GM13977 (cell line): ENCODE measurements around the gene CT45A8.
"Not testable (repeated sequence)": the region's sequence is repeated elsewhere in the genome, so short reads cannot be mapped to it uniquely, and the experiment has no call there.

ENCODE experiments used
- DNase-seq: peaks from one replicate; pipeline ENCODE4 v3.0.0; 2012; ENCODE audit warnings: low spot score
- CTCF ChIP-seq: IDR thresholded peaks from 2 replicates; pipeline ENCODE4 v1.5.1; 2012; ENCODE audit warnings: mild to moderate bottlenecking, control low read depth; ENCODE audit not compliant: insufficient read depth; ENCODE audit errors: extremely low read depth, missing control alignments
- in situ Hi-C: fragments of 300-500 bp; cut with MboI; formaldehyde crosslinking; loops from one replicate; pipeline ENCODE4 v1.12.0; 2022; ENCODE audit warnings: low sequenced_read_pairs, low pct_unique_long_range_greater_than_20kb, mixed read lengths, inconsistent platforms; ENCODE audit not compliant: unreplicated experiment

The CT45A8 gene

GRCh38 chrX:135854438-135854837 lies at the start of gene CT45A8:
Gene CT45A8, minus strand, starts transcription at chrX:135854538. Its CDS starts 3,755 bp downstream, at chrX:135850783.
- in situ Hi-C loops, DNase-seq: not testable (repeated sequence)

- in situ Hi-C loops, result no loop called here
- DNase-seq, result no peak
- TF ChIP-seq CTCF, result no peak
Observed at GRCh38 chrX:135893294-135893817, 39.0 kb upstream of the CT45A8 start, which contains the start of the genes CT45A10 and SAGE1. Gene CT45A10, minus strand, starts transcription at chrX:135893444. Its CDS starts 8,100 bp downstream, at chrX:135885344. Gene SAGE1, plus strand, starts transcription at chrX:135893716. Its CDS starts 2,527 bp downstream, at chrX:135896243.

GRCh38 chrX:135892781-135893180 lies 38.4 kb upstream of the CT45A8 start:
- DNase-seq, result no peak
- in situ Hi-C loops, result no loop called here
- TF ChIP-seq CTCF, result no peak

- no peak for DNase-seq
- no peak for TF ChIP-seq CTCF
- in situ Hi-C loops, result no loop called here
Observed at GRCh38 chrX:135890087-135890585, 35.8 kb upstream of the CT45A8 start.

GRCh38 chrX:135888976-135889375 lies 34.6 kb upstream of the CT45A8 start:
- DNase-seq, in situ Hi-C loops: not testable (repeated sequence)
- peak; percentile 50 for TF ChIP-seq CTCF

- in situ Hi-C loops, result not testable (repeated sequence)
Observed at GRCh38 chrX:135888230-135888629, 33.9 kb upstream of the CT45A8 start.

GRCh38 chrX:135882741-135883140 lies 28.4 kb upstream of the CT45A8 start:
- in situ Hi-C loops, DNase-seq: not testable (repeated sequence)

More at GRCh38 chrX:135888230-135888629, 33.9 kb upstream of the CT45A8 start:
- not testable (repeated sequence) for DNase-seq

GRCh38 chrX:135871712-135872111 lies 17.4 kb upstream of the CT45A8 start, which contains the start of gene CT45A9:
Gene CT45A9, minus strand, starts transcription at chrX:135871812. Its CDS starts 3,751 bp downstream, at chrX:135868061.
- DNase-seq, in situ Hi-C loops: not testable (repeated sequence)

GRCh38 chrX:135837180-135837579 lies 17.2 kb downstream of the CT45A8 start, which contains the start of gene CT45A7:
Gene CT45A7, minus strand, starts transcription at chrX:135837280. Its CDS starts 3,747 bp downstream, at chrX:135833533.
- in situ Hi-C loops, DNase-seq: not testable (repeated sequence)

GRCh38 chrX:135819912-135820311 lies 34.4 kb downstream of the CT45A8 start, which contains the start of gene CT45A2:
Gene CT45A2, minus strand, starts transcription at chrX:135820012. Its CDS starts 3,747 bp downstream, at chrX:135816265.
- DNase-seq, in situ Hi-C loops: not testable (repeated sequence)

GRCh38 chrX:135802687-135803086 lies 51.7 kb downstream of the CT45A8 start, which contains the start of gene CT45A6:
Gene CT45A6, minus strand, starts transcription at chrX:135802787. Its CDS starts 3,794 bp downstream, at chrX:135798993.
- in situ Hi-C loops, DNase-seq: not testable (repeated sequence)
